Effector memory CD4-positive, alpha-beta T cell (primary cell): ENCODE data around the gene BASP1.
"Not testable (repeated sequence)": the region's sequence is repeated elsewhere in the genome, so short reads cannot be mapped to it uniquely, and the experiment has no call there.

Experiments used
- DNase-seq, 3 donors: peaks; one replicate each; pipeline ENCODE4 v3.0.0-alpha.2; 2020
- H3K27ac ChIP-seq: 2 replicates; pipeline ENCODE4 v1.7.0; 2013; ENCODE audit warnings: mild to moderate bottlenecking, low read length, moderate library complexity; ENCODE audit not compliant: insufficient read depth, poor library complexity, severe bottlenecking
- H3K27me3 ChIP-seq: replicated peaks from 2 replicates; pipeline ENCODE4 v1.7.0; 2013; ENCODE audit warnings: mild to moderate bottlenecking, low read length; ENCODE audit not compliant: insufficient read depth, control insufficient read depth, poor library complexity, severe bottlenecking
- H3K36me3 ChIP-seq: 2 replicates; pipeline ENCODE4 v1.7.0; 2013; ENCODE audit warnings: mild to moderate bottlenecking, low read length, moderate library complexity; ENCODE audit not compliant: control insufficient read depth, insufficient read depth
- H3K4me1 ChIP-seq: 2 replicates; pipeline ENCODE4 v1.7.0; 2013; ENCODE audit warnings: low read length, mild to moderate bottlenecking; ENCODE audit not compliant: control insufficient read depth, insufficient read depth, poor library complexity, severe bottlenecking
- H3K4me3 ChIP-seq: 2 replicates; pipeline ENCODE4 v1.7.0; 2013; ENCODE audit warnings: low read length, low read depth, mild to moderate bottlenecking; ENCODE audit not compliant: insufficient read depth, poor library complexity, severe bottlenecking
- H3K9me3 ChIP-seq: 2 replicates; pipeline ENCODE4 v1.7.0; 2013; ENCODE audit warnings: mild to moderate bottlenecking, low read length, moderate library complexity; ENCODE audit not compliant: control insufficient read depth

BASP1 gene

GRCh38 chr5:17190799-17191391 lies 26.5 kb upstream of the BASP1 start:
- no peaks in the 10 kb centered on the region for H3K27me3 ChIP-seq
- no peak overlapping the region for H3K27ac ChIP-seq
- no peaks in the 10 kb centered on the region for H3K9me3 ChIP-seq
- no peak overlapping the region for H3K4me3 ChIP-seq
- H3K4me1 ChIP-seq: no peaks in the 10 kb centered on the region
- no peak for DNase-seq
- no peaks in the 10 kb centered on the region for H3K36me3 ChIP-seq

- H3K36me3 ChIP-seq, H3K9me3 ChIP-seq, DNase-seq, H3K4me1 ChIP-seq, H3K4me3 ChIP-seq, H3K27ac ChIP-seq, H3K27me3 ChIP-seq: not testable (repeated sequence)
Measured at GRCh38 chr5:17191574-17191973, 25.9 kb upstream of the BASP1 start.

GRCh38 chr5:17192191-17192590 lies 25.2 kb upstream of the BASP1 start:
- no peaks in the 10 kb centered on the region for H3K9me3 ChIP-seq
- H3K4me3 ChIP-seq: no peak overlapping the region
- H3K36me3 ChIP-seq: no peaks in the 10 kb centered on the region
- H3K27me3 ChIP-seq: no peaks in the 10 kb centered on the region
- H3K27ac ChIP-seq: no peak overlapping the region
- no peak for DNase-seq
- no peaks in the 10 kb centered on the region for H3K4me1 ChIP-seq

GRCh38 chr5:17196024-17196423 lies 21.4 kb upstream of the BASP1 start:
- DNase-seq: no peak
- no peaks in the 10 kb centered on the region for H3K4me1 ChIP-seq
- no peak overlapping the region for H3K27ac ChIP-seq
- H3K27me3 ChIP-seq: no peaks in the 10 kb centered on the region
- no peaks in the 10 kb centered on the region for H3K36me3 ChIP-seq
- H3K4me3 ChIP-seq: no peak overlapping the region
- H3K9me3 ChIP-seq: no peaks in the 10 kb centered on the region

GRCh38 chr5:17196697-17197096 lies 20.7 kb upstream of the BASP1 start:
- no peak for DNase-seq
- Histone ChIP-seq H3K4me1 (no peaks in the 10 kb centered on the region), H3K27ac (no peak overlapping the region), H3K36me3 (no peaks in the 10 kb centered on the region), H3K4me3 (no peak overlapping the region), H3K27me3 (no peaks in the 10 kb centered on the region), H3K9me3 (no peaks in the 10 kb centered on the region)

- DNase-seq: no peak
- Histone ChIP-seq H3K4me3 (no peak overlapping the region), H3K27ac (no peak overlapping the region), H3K9me3 (no peaks in the 10 kb centered on the region), H3K27me3 (no peaks in the 10 kb centered on the region), H3K36me3 (no peaks in the 10 kb centered on the region), H3K4me1 (no peaks in the 10 kb centered on the region)
Measured at GRCh38 chr5:17203329-17204132, 13.9 kb upstream of the BASP1 start.

GRCh38 chr5:17204133-17204489 lies 13.3 kb upstream of the BASP1 start:
- no peaks in the 10 kb centered on the region for H3K4me1 ChIP-seq
- no peak for DNase-seq
- H3K27ac ChIP-seq: no peak overlapping the region

GRCh38 chr5:17206021-17206420 lies 11.4 kb upstream of the BASP1 start:
- Histone ChIP-seq H3K4me1 (no peaks in the 10 kb centered on the region), H3K27me3 (no peaks in the 10 kb centered on the region), H3K9me3 (no peaks in the 10 kb centered on the region), H3K4me3 (no peak overlapping the region), H3K27ac (no peak overlapping the region), H3K36me3 (no peaks in the 10 kb centered on the region)
- no peak for DNase-seq

More at GRCh38 chr5:17204133-17204489, 13.3 kb upstream of the BASP1 start:
- no peak overlapping the region for H3K4me3 ChIP-seq
- no peaks in the 10 kb centered on the region for H3K27me3 ChIP-seq
- no peaks in the 10 kb centered on the region for H3K36me3 ChIP-seq
- H3K9me3 ChIP-seq: no peaks in the 10 kb centered on the region

GRCh38 chr5:17212191-17212590 lies 5.2 kb upstream of the BASP1 start:
- Histone ChIP-seq H3K27me3 (peaks cover 4% of the 10 kb centered on the region), H3K27ac (no peak overlapping the region), H3K36me3 (no peaks in the 10 kb centered on the region), H3K4me1 (peaks cover 5% of the 10 kb centered on the region), H3K4me3 (no peak overlapping the region), H3K9me3 (no peaks in the 10 kb centered on the region)
- no peak for DNase-seq

- H3K27ac ChIP-seq: no peak overlapping the region
- DNase-seq: no peak
- H3K36me3 ChIP-seq: no peaks in the 10 kb centered on the region
- H3K4me3 ChIP-seq: no peak overlapping the region
- H3K27me3 ChIP-seq: peaks cover 4% of the 10 kb centered on the region
- peaks cover 5% of the 10 kb centered on the region for H3K4me1 ChIP-seq
- H3K9me3 ChIP-seq: no peaks in the 10 kb centered on the region
Measured at GRCh38 chr5:17212996-17213395, 4.4 kb upstream of the BASP1 start.
